SU-DHL-6 (cell line): ENCODE results near the gene ILRUN.

Experiments used
- EZH2phosphoT487 ChIP-seq: fragments of 200-600 bp; sonication (generic), shearing (Covaris generic); conservative IDR thresholded peaks from 2 replicates; pipeline ENCODE4 v1.6.1; 2018; ENCODE audit warnings: mild to moderate bottlenecking, antibody characterized with exemption, low read length, moderate library complexity, mixed read lengths
- TF ChIP-seq, protein P1 (sequence below): fragments of 200-600 bp; sonication (generic); IDR thresholded peaks from one replicate; pipeline ENCODE4 v1.5.1; 2017; ENCODE audit warnings: antibody characterized with exemption, mild to moderate bottlenecking, low read length, moderate library complexity; ENCODE audit not compliant: insufficient read depth, poor library complexity, severe bottlenecking

DNA sequence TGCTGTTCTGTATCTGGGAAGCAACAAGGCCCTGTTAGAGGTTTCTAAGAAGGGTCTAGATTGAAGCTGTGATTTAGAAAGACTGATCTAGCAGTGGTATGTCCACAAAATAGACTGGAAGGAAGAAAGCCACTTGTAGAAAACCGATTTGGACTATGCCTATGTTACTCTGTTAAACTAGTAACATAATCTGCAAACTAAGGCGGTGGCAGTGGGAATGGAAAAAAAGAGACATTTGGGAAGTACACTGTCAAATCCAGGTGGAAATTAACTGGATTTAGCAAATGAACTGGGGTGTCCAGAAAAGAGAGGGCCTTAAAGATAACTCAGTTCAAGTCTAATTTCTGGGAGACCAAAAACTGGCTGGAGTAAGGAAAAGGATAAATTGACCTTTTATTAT lies 11.6 kb downstream of the ILRUN start:
- TF ChIP-seq, protein P1, sequence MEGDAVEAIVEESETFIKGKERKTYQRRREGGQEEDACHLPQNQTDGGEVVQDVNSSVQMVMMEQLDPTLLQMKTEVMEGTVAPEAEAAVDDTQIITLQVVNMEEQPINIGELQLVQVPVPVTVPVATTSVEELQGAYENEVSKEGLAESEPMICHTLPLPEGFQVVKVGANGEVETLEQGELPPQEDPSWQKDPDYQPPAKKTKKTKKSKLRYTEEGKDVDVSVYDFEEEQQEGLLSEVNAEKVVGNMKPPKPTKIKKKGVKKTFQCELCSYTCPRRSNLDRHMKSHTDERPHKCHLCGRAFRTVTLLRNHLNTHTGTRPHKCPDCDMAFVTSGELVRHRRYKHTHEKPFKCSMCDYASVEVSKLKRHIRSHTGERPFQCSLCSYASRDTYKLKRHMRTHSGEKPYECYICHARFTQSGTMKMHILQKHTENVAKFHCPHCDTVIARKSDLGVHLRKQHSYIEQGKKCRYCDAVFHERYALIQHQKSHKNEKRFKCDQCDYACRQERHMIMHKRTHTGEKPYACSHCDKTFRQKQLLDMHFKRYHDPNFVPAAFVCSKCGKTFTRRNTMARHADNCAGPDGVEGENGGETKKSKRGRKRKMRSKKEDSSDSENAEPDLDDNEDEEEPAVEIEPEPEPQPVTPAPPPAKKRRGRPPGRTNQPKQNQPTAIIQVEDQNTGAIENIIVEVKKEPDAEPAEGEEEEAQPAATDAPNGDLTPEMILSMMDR, result no peak
- TF ChIP-seq EZH2phosphoT487, result no peak
